ENCODE data around the gene ELMO2. TPM values are rescaled to one million over a fixed set of nuclear protein-coding genes. Genes with fewer than 3 reads are reported as not detected.
A peak's percentile ranks its signal among the peaks of the same experiment; 100 is the strongest.

ELMO2 gene
- total and polyA plus RNA-seq, 2 of the 4 experiments (the other 2 are of a cell fraction): 29.2 to 52.7 TPM

DNA sequence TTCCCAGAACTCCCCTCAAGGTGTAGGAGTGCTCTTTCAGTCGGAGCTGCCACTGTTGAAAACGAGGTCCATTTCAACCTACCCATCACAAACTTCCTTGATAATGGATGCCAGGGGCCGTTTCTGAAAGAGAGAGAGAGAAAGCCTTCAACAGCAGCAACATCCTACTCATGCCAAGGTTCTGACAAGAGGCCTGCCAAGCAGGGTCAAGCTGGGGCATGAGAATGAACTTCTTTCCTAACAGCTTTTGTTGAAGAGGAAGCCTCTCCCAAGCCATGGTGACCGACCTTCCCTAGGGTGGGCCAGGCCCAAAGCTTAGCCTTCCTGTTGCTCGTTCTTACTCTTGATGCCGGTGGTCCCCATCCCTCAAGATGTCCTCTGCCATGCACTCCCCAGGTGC is 12.4 kb downstream of the ELMO2 start:
- CTCF ChIA-PET: no interaction called here
- H3K14ac ChIP-seq (replicated peaks; ENCODE audit: low read depth, low read length): no peak overlapping the region
- no peak overlapping the region for H4K8ac ChIP-seq (ENCODE audit: low read depth in 2 of 2, low read length in 2 of 2)
- no peak overlapping the region for H2BK15ac ChIP-seq (ENCODE audit: low read depth, low read length)
- no peak overlapping the region for H3K27ac ChIP-seq (ENCODE audit: insufficient read depth, low read length)
- H2AK9ac ChIP-seq (replicated peaks; ENCODE audit: low read depth, low read length, poor library complexity): peak overlapping the region; percentile 70
- TF ChIP-seq CHD1 (IDR thresholded peaks at IDR 0.05; ENCODE audit: low read depth, low read length) (no peak), NFE2L2 (IDR thresholded peaks at IDR 0.05; ENCODE audit: low read depth, low read length) (no peak), FOS (IDR thresholded peaks at IDR 0.05; ENCODE audit: low read depth, low read length) (no peak), MXI1 (IDR thresholded peaks at IDR 0.05; ENCODE audit: borderline replicate concordance, low read depth, low read length) (no peak), RCOR1 (IDR thresholded peaks at IDR 0.05; ENCODE audit: insufficient replicate concordance, low read length) (no peak), RAD21 (IDR thresholded peaks at IDR 0.05; ENCODE audit: low read length) (no peak), USF2 (IDR thresholded peaks at IDR 0.05; ENCODE audit: low read depth, low read length) (no peak), BHLHE40 (IDR thresholded peaks at IDR 0.05; ENCODE audit: low read depth, low read length) (no peak), POLR2A (IDR thresholded peaks at IDR 0.05; ENCODE audit: low read depth, low read length) (no peak), RFX5 (IDR thresholded peaks at IDR 0.05; ENCODE audit: low read depth, low read length) (no peak), SMC3 (IDR thresholded peaks at IDR 0.05; ENCODE audit: low read depth, low read length) (no peak), MAFK (IDR thresholded peaks at IDR 0.05; ENCODE audit: low read depth, low read length) (no peak), CEBPB (IDR thresholded peaks at IDR 0.05; ENCODE audit: low read depth, low read length) (no peak), MAZ (IDR thresholded peaks at IDR 0.05; ENCODE audit: borderline replicate concordance, low read depth, low read length) (no peak)
- TF ChIP-seq, protein P1, sequence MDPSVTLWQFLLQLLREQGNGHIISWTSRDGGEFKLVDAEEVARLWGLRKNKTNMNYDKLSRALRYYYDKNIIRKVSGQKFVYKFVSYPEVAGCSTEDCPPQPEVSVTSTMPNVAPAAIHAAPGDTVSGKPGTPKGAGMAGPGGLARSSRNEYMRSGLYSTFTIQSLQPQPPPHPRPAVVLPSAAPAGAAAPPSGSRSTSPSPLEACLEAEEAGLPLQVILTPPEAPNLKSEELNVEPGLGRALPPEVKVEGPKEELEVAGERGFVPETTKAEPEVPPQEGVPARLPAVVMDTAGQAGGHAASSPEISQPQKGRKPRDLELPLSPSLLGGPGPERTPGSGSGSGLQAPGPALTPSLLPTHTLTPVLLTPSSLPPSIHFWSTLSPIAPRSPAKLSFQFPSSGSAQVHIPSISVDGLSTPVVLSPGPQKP (IDR thresholded peaks at IDR 0.05; ENCODE audit: borderline replicate concordance, low read depth, low read length): no peak
- TF ChIP-seq, protein P2, sequence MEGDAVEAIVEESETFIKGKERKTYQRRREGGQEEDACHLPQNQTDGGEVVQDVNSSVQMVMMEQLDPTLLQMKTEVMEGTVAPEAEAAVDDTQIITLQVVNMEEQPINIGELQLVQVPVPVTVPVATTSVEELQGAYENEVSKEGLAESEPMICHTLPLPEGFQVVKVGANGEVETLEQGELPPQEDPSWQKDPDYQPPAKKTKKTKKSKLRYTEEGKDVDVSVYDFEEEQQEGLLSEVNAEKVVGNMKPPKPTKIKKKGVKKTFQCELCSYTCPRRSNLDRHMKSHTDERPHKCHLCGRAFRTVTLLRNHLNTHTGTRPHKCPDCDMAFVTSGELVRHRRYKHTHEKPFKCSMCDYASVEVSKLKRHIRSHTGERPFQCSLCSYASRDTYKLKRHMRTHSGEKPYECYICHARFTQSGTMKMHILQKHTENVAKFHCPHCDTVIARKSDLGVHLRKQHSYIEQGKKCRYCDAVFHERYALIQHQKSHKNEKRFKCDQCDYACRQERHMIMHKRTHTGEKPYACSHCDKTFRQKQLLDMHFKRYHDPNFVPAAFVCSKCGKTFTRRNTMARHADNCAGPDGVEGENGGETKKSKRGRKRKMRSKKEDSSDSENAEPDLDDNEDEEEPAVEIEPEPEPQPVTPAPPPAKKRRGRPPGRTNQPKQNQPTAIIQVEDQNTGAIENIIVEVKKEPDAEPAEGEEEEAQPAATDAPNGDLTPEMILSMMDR (conservative IDR thresholded peaks at IDR 0.05; ENCODE audit: low read depth, low read length): no peak
- H4K91ac ChIP-seq (ENCODE audit: insufficient read depth, low read depth, low read length): no peak overlapping the region
- H3K23ac ChIP-seq (ENCODE audit: low read depth, low read length): no peak overlapping the region
- H2AFZ ChIP-seq (replicated peaks; ENCODE audit: low read length, poor library complexity): no peak overlapping the region
- H3K27me3 ChIP-seq (ENCODE audit: control insufficient read depth, insufficient read depth, low read length): no peaks in the 10 kb centered on the region
- BruUV-seq (replicated peaks): no TSS peak
- in situ Hi-C loops (cut with MboI; ENCODE audit: low sequenced_read_pairs): no loop called here
- ATAC-seq (ENCODE audit: low read depth) (no peak), DNase-seq (no peak)
- 100% methylated on average over 3 of the region's 6 CpGs; no CpG with 5 or more reads in 1 of the 2 experiments for WGBS, 2 experiments (ENCODE audit: extremely low coverage in 2 of 2, insufficient read length in 1 of 2)
- H2AK5ac ChIP-seq (ENCODE audit: low read depth, low read length): no peak overlapping the region
- H3K4me1 ChIP-seq (ENCODE audit: control insufficient read depth, insufficient read depth, low read length): no peaks in the 10 kb centered on the region
- no peaks in the 10 kb centered on the region for H3K9me3 ChIP-seq (ENCODE audit: control insufficient read depth, insufficient read depth, low read length)
- no peak overlapping the region for H3K4ac ChIP-seq (ENCODE audit: low read depth, low read length)
- intact Hi-C loops (cut with micrococcal nuclease): no loop called here
- dilution Hi-C loops (cut with HindIII; ENCODE audit: low sequenced_read_pairs, unreplicated experiment): no loop called here
- H4K20me1 ChIP-seq (ENCODE audit: insufficient read depth, low read length): peaks cover 9% of the 10 kb centered on the region; the same call in 1 of the 2 replicates
- H3K56ac ChIP-seq (ENCODE audit: extremely low read depth, insufficient read depth, low read length): no peak overlapping the region
- no peak overlapping the region for H2BK120ac ChIP-seq (ENCODE audit: low read depth, low read length)
- H4K5ac ChIP-seq (ENCODE audit: low read depth, low read length): no peak overlapping the region
- peaks cover 42% of the 10 kb centered on the region for H3K36me3 ChIP-seq (ENCODE audit: control insufficient read depth, insufficient read depth, low read length)
- POLR2A ChIA-PET (ENCODE audit: unreplicated experiment): no interaction called here
- no peak overlapping the region for H2BK20ac ChIP-seq (ENCODE audit: low read depth, low read length)
- no peak overlapping the region for H3K9ac ChIP-seq (ENCODE audit: low read depth, low read length)
- H3K4me2 ChIP-seq (ENCODE audit: low read depth, low read length): no peak overlapping the region
- no peak overlapping the region for H3K4me3 ChIP-seq (ENCODE audit: insufficient read depth, low read depth, low read length)
- no peak overlapping the region for H3K18ac ChIP-seq (ENCODE audit: low read depth, low read length)
- H2BK5ac ChIP-seq (ENCODE audit: low read depth, low read length, poor library complexity, severe bottlenecking): no peak overlapping the region
- H3K79me1 ChIP-seq (ENCODE audit: low read depth in 1 of 2, low read length in 2 of 2): peaks cover 18 to 42% of the 10 kb centered on the region in 2 experiments
- peaks cover 8% of the 10 kb centered on the region for H3K9me1 ChIP-seq (ENCODE audit: insufficient read depth, low read length)
